NB4 (cell line): ENCODE measurements around the gene KLHL6.

ENCODE experiments used
- DNase-seq: peaks from one replicate; pipeline ENCODE4 v3.0.0; 2010; ENCODE audit warnings: low read depth
- H3K4me3 ChIP-seq: one replicate; pipeline ENCODE4 v1.5.1; 2011; ENCODE audit warnings: mild to moderate bottlenecking, low read depth, low read length, moderate library complexity
- CTCF ChIP-seq: IDR thresholded peaks from one replicate; pipeline ENCODE4 v1.5.1; 2012; ENCODE audit warnings: low read depth, low read length
- MAX ChIP-seq: IDR thresholded peaks from 2 replicates; pipeline ENCODE4 v1.6.1; 2011; ENCODE audit warnings: low read depth, low read length
- MYC ChIP-seq: IDR thresholded peaks from 2 replicates; pipeline ENCODE4 v1.6.1; 2011; ENCODE audit warnings: low read depth, low read length
- POLR2A ChIP-seq: IDR thresholded peaks from 2 replicates; pipeline ENCODE4 v1.6.1; 2011; ENCODE audit warnings: mild to moderate bottlenecking; ENCODE audit not compliant: insufficient read length; ENCODE audit errors: extremely low read depth

KLHL6 gene

GRCh38 chr3:183583331-183584245 is 28.1 kb upstream of the KLHL6 start:
- TF ChIP-seq POLR2A (no peak), CTCF (no peak), MYC (no peak), MAX (no peak)
- no peak for DNase-seq
- no peak overlapping the region for H3K4me3 ChIP-seq

- no peak for DNase-seq
- H3K4me3 ChIP-seq = no peak overlapping the region
Measured at GRCh38 chr3:183582161-183582560, 26.7 kb upstream of the KLHL6 start.

GRCh38 chr3:183581496-183582155 is 26.1 kb upstream of the KLHL6 start:
- H3K4me3 ChIP-seq = no peak overlapping the region
- TF ChIP-seq MYC = no peak
- no peak for TF ChIP-seq POLR2A
- TF ChIP-seq MAX = no peak
- no peak for TF ChIP-seq CTCF

More at GRCh38 chr3:183582161-183582560, 26.7 kb upstream of the KLHL6 start:
- no peak for TF ChIP-seq MAX
- no peak for TF ChIP-seq POLR2A
- TF ChIP-seq CTCF = no peak
- no peak for TF ChIP-seq MYC

GRCh38 chr3:183579967-183580900 is 24.7 kb upstream of the KLHL6 start:
- H3K4me3 ChIP-seq = no peak overlapping the region
- DNase-seq = no peak
- TF ChIP-seq CTCF (no peak), MYC (no peak), MAX (no peak), POLR2A (no peak)

More at GRCh38 chr3:183581496-183582155, 26.1 kb upstream of the KLHL6 start:
- DNase-seq = no peak

- TF ChIP-seq MAX = no peak
- TF ChIP-seq CTCF = no peak
- no peak for TF ChIP-seq POLR2A
- no peak for TF ChIP-seq MYC
- DNase-seq = no peak
- no peak overlapping the region for H3K4me3 ChIP-seq
Measured at GRCh38 chr3:183578179-183578578, 22.7 kb upstream of the KLHL6 start.
